HG03565 (cell line): ENCODE results near the gene KRTAP10-10.
"Not testable (repeated sequence)": the region's sequence is repeated elsewhere in the genome, so short reads cannot be mapped to it uniquely, and the experiment has no call there.

ENCODE experiments used
- ATAC-seq: cut with Tn5 transposase; IDR thresholded peaks from one replicate; pipeline ENCODE4 v1.9.1; 2021; ENCODE audit warnings: mild to moderate bottlenecking, moderate library complexity; ENCODE audit not compliant: unreplicated experiment

Gene KRTAP10-10

DNA sequence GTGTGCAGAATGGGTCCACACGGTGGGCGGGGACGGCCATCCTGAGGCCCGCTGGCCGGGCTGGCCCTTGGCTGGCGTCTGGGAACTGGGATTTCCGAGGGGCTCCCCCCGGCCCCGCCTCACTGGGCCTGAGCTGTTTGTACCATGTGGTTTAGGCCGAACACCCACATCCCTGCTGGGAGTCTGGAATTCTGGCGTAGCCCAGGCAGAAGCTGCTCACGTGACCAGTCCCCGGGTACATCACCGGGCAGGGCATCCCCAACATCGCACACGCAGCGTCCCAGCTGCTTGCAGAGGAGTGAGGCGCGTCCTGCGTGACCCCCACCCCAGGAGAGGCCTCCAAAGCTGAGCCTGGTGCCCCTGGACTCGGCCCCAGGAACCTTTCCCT lies 34.7 kb upstream of the KRTAP10-10 start:
- ATAC-seq = no peak

DNA sequence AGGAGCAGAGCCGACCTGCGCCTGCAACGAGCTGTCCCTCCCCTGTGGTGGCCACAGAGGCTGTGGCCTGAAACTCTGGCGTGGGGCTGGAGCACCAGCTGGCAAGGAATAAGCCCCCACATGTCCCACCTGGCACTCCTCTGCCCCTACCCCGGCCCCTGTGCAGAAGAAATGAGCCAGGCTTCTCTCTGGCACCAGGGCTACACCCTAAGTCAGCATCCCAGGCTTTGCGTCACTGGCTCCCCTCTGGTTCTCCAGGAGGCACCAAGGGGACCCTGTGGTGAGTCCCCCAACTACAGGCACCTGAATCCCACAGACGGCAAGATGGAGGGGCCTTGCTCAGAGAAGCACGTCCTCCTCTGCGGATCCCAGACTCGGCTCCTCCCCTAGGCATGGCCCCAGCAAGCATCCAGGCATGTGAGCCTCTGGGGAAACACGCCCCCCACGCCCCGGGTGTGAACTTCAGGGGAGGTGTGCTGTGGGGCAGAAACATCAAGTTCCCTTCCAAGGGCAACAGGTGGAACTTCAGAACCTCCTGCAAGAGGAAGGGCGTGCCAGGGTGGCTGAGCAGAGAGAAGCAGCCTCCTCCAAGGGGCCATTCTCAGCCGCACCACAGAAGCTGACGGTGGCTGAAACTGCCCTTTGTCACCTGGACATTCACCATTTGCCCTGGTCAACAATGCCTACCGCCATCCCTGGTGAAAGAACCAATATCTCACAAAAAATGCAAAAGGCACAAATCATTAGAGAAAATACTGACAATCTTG lies 33.9 kb upstream of the KRTAP10-10 start:
- no peak for ATAC-seq

DNA sequence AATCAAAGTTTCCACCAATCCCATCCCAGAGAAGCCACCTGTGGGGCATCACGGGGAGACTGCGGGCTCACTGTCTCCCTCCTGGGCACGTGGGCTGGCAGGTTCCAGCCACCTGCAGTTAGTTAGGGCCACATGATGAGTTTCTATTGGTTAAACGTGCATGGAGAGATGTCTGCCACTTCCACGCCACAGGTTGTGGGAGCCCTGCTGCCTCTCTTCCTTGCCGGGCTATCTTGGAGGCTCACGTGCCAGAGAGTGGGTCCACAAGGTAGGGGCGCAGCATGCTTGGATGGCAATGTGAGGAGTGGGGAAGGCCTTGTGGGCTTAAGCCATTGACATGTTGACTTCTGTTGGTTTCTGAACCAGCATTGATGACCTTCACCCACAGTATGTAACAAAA lies 33.2 kb upstream of the KRTAP10-10 start:
- ATAC-seq = no peak

DNA sequence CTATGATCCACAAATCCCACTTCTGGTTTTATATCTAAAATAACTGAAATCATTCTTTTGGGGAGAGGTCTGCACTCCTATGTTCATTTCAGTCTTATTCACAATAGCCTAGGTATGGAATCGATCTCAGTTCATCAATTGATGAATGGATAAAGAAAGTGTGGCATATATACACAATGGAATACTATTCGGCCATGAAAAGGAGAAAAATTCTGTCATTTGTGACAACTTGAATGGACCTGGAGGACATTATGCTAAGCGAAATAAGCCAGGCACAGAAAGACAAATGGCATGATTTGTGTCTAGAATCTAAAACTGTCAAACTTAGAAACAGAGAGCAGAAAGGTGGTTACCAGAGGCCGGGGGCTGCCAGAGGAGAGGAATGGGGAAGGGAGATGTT lies 30.7 kb upstream of the KRTAP10-10 start:
- no peak for ATAC-seq

DNA sequence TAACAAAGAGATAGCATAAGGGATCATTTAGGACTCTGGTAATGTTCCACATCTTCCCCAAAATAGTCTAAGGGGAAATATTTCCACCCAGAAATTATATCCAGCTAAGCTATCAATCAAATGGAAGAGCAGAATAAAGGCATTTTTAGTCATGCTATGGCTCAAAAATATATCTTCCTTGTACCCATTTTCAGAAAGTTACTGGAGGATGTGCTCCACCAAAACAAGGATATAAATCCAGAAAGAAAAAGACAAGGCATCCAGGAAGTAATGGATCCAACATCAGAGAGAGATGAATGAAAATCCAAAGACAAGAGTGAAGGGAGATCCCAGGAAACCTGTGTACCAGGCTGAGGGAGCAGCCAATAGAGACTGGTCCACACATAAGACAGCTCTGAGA lies 28.0 kb upstream of the KRTAP10-10 start:
- no peak for ATAC-seq

DNA sequence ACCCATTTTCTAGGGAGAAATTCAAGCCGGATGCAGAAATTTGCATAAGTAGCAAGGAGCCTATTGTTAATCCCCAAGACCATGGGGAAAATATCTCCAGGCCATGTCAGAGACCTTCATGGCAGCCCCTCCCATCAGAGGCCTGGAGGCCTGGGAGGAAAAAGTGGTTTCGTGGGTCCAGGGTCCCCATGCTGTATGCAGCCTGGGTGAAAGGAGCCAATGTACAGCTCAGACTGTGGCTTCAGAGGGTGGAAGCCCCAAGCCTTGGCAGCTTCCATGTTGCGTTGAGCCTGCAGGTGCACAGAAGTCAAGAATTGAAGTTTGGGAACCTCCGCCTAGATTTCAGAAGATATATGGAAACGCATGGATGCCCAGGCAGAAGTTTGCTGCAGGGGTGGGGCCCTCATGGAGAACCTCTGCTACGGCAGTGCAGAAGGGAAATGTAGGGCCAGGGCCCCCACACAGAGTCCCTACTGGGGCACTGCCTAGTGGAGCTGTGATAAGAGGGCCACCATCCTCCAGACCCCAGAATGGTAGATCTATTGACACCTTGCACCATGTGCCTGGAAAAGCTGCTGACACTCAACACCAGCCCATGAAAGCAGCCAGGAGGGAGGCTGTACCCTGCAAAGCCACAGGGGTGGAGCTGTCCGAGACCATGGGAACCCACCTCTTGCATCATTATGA lies 26.9 kb upstream of the KRTAP10-10 start:
- ATAC-seq = not testable (repeated sequence)

DNA sequence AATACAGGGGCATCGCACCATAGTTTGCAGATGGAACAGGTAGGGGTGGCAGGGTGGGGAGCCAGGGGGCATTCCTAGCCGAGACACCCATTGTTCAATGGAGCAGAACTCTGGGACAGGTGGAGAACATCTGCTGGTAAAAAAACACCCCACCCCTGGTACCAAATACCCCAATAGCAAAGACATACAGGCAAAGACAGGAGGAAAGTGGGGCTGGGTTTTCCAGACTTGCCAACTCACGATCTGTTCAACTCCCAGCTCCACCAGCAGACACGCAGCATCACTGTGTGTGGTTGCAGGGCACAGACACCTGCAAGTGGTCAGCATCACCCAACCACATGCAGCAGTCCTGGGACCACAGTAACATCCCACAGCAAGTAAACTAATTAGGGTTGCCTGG lies 25.6 kb upstream of the KRTAP10-10 start:
- no peak for ATAC-seq

DNA sequence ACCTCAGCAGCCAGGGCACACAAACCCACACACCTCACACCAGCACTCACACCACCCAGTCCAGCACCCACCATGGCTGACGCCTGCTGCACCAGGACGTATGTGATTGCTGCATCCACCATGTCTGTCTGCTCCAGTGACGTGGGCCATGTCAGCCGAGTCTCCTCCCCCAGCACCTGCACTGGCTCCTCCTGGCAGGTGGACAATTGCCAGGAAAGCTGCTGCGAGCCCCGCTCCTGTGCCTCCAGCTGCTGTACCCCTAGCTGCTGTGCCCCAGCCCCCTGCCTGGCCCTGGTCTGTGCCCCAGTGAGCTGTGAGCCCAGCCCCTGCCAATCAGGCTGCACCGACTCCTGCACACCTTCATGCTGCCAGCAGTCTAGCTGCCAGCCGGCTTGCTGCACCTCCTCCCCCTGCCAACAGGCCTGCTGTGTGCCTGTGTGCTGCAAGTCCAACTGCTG lies 25.1 kb upstream of the KRTAP10-10 start, which contains the start of gene KRTAP10-8:
TSS of gene KRTAP10-8 (plus strand) at position 51 of the 458 bp plus-strand sequence. CDS start at position 73, 22 bp downstream.
- ATAC-seq = no peak

DNA sequence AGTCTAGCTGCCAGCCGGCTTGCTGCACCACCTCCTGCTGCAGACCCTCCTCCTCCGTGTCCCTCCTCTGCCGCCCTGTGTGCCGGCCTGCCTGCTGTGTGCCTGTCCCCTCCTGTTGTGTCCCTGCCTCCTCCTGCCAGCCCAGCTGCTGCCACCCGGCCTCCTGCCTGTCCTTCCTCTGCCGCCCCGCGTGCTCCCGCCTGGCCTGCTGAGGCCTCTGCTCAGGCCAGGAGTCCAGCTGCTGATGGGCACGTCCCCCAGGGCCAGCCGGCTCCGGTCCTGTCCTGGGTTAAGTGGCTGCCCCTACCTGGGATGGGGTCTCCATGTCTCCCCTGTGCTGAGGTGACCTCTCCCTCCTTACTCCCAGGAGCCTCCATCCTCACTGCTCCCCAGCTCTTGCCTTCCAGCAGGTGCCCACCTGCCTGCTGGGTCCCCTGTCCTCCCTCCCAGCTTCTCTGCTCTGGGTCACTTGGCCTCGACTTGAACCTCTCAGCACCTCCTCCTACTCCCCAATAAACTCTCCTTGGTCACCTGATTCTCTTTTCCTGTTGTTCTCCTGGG lies 24.4 kb upstream of the KRTAP10-10 start:
- no peak for ATAC-seq

DNA sequence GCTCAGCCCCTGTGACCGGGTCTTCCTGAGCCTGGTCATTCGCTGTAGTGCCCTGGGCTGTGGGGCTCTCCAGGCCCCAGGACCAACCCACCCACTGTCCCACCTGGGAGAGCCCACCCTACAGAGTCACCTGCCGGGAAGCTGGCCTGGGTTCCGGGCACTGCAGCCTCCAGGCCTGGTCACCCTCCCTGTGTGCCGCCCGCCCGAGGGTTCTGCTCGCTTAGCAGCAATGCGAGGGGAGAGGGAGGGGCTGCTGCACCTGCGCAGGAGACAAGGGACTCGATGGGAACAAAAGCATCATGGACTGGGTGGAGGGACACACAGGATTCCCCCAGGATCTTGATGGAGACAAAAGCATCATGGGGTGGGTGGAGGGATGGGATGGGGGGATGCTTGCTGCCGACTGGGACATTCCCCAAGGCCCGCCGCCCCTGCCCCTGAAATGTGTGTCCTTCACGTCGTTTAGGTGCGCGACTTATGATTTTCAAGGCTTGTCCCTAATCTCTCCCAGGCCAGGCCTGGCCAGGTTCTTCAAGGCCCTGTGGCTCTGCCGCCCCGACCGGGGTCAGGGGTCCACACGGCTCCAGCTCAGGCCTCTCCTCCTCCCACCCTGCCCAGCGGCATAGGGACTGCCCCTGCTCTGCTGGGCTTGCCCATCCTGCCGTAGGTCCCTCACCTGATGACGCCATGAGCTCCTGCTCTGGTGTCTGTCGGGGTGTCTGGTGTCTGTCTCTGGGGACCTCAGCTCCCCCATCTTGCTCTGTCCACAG lies 23.6 kb upstream of the KRTAP10-10 start:
- no peak for ATAC-seq

DNA sequence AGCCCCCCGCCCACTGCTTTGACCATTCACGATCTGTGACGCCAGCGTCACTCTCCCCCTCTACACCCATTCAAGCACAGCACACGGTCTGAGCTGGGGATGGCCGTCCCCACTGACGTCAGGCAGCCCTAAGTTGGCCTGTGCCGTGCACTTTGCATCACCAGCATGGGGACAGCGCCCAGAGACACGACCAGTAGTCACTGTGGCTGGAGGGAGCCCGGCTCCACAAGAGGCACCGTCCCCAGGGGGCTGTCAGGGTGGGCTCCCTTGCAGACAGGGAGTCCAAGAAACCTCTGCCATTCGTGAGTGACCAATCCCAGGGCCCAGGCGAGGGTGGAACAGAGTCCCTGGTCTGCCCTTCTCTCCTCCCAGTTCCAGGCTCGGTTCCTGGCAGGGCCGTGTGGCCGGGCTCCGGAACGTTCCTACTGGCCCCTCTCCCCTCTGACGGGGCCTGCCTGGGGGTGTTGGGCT lies 23.0 kb upstream of the KRTAP10-10 start:
- no peak for ATAC-seq

DNA sequence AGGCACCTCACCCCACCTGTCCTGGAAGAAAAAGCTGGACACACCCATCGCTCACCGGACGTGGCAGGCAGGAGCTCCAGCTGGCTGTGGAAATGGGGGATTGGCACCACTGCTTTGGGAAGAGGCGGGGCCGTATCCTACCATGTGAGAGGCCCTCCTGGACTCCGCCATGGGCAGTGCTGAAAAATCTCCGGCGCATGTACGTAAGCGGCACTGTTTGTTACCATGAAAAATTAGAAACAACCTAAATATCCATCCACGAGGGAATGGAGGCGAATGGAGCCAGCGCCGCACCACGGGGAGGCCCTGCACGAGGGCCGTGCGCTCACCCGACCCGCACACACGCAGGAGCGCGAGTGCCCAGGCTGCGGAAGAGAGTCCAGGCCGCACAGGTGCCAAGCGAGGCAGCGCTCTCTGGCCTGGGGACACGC lies 22.2 kb upstream of the KRTAP10-10 start:
- ATAC-seq = no peak

DNA sequence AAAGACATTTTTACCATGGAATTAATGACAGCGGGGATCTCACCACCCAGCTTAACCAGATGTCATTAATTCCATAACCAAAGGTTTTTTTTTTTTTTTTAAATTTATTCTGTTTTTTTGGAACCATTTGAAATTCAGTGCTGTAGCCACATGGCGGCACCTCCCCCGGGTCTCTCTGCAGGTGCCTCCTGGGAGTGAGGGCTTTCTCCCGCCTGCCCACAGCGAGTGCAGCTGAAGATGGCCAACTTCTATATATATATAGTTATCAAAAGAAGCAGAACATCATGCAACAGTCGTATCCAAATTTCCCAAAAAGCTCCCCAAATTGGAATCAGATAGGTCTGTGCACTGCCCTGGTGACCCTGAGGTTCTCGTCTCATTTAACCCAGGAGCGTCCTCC lies 21.7 kb upstream of the KRTAP10-10 start:
- ATAC-seq = no peak

DNA sequence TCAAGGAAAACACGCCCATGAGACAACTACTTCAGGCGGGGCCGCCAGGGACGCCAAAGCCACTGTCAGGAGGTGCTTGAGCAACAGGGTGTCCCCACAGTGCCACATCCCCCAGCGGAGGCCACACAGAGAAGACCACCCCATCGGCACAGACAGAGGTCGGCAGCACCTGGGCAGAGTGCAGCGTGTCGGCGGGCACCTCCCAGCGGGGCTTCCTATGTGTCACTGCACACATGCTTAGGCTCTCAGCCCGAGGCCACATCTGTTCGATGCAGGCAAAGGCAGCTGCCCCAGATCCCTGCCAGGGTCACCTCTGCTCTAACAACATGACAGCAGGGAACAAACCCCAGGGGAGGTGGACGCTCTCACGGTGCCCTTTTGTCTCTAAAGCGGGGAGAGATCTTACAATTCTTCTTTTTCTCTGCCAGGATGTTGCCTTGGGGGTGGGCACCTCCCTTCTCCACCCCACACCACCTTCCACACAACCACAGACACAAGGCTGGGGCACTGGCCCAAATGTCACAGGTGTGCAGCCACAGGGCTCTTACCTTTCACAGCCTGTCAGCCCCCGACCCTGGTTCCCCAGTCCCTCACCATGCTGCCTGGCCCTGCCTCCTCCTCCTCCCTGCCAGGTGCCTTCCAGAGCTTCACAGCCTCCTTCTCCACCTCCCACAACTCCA lies 21.1 kb upstream of the KRTAP10-10 start:
- no peak for ATAC-seq

DNA sequence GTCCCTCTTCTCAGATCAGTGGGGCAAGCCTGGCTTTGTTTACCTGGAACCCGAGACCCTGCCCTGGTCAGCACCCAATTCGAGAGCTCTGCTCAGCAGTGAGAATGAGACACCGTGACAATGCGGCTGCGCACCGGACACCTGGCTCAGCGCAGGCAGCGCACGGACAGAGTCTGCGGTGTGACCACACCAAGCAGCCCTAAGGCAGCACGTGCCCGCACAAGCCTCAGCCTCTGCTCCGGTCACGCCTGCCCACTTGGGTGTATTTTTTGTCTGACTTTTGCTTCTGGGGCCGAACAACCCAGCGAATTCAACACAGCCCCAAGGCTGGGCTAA lies 20.6 kb upstream of the KRTAP10-10 start:
- no peak for ATAC-seq

DNA sequence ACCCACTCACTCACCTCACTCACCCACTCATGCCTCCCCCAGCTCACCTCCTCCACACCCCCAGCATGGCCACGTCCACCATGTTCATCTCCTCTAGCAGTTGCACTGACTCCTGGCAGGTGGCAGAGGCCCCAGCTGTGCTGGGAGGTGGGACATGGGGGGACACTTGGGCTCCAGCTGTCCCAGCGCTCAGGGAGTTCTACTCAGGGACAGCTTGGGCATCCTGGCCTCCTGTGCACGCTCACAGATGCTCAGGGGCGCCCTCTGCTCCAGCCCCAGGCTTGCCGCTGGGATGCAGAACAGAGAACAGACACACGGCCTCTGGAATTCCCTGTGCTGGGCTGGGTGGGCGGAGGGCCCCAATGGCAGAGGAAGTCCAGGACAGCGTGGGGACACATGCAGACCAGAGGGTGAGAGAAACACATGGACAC lies 20.1 kb upstream of the KRTAP10-10 start:
- no peak for ATAC-seq

DNA sequence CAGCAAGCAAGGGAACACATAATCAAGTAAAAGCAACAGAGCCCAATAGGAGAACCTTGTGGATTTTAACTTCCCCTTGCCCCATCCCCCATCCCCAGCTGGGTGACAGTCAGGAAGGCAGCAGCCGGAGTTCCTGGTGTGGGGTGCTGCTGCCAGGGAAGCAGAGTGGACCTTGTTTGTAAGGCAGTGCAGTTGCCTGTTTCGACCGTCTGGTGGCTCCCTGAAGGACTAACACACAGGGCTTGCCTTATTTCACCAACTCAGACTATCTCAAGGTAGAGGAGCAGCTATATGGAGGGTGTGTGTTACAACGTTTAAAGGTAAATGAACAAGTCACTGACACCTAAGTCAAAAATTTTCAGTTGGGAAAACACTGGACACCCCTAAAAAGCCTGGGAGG lies 18.7 kb upstream of the KRTAP10-10 start:
- ATAC-seq = no peak

DNA sequence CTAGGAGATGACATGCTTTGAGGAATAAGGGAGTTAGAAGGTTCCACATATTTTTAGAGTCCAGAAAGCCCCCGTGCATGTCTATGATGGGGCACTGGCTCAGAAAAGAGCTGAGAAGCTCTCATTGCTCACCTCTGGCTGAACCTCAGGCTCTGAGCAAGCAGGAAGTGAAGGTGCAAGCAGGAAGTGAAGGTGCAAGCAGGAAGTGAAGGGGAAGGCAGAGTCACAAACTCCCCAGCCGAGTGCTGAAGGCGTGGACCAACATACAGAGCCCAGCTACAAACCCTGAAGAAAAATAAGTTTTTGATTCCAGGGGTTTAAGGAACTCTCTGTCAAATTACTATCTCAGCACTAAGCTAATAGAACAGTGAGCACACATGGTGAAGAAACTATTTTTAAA lies 18.2 kb upstream of the KRTAP10-10 start:
- ATAC-seq = no peak

DNA sequence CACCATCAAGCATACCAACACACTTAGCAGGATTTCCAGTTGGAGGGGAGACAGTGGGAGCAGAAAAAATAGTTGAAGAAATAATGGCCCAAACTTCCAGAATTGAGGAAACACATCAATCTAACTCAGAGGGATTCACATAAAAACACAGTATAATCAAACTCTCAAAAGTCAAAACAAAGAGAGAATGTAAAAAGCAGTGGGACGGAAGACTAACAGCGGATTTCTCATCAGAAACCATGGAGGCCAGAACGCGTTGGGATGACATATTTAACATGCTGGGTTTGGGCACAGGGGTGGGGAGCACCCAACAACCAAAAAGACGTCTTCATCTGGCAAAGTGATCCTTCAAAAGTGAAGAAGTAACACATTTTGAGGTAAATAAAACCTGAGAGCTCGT lies 17.3 kb upstream of the KRTAP10-10 start:
- ATAC-seq = no peak

DNA sequence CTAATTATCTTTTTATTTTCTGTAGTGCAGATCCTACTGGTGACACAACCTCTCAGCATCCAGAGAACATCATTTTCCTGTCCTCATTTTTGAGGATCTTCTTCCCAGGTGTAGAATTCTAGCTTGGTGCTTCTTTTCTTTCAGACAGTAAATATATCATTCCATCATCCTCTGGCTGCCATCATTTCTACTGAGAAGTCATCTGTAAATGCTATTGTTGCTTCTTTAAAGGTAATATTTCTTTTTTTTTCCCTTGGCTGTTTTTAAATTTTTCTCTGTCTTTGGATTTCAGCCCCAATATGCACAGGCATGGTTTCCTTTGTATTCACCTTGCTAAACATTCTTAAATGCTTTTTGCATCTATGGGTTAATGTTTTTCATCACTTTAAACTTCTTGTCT lies 13.6 kb upstream of the KRTAP10-10 start:
- ATAC-seq = no peak

DNA sequence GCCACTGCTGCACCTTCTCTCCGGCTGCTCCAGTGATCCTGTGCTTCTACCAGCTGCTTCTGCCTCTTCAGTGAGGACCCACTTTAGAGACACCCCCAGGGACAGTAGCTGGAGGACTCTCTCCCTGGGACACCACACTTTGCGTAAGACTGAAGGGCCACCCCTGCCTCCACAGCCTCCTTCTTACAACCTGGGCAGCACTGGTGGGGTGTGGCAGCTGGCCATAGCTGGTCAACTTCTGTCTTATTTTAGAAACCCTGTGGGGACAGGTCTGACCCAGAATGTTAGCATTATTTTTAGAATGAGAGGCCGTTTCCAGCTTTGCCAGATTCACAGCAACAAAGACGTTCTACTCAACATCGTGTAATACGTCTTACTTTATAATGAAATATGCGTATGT lies 11.4 kb upstream of the KRTAP10-10 start:
- ATAC-seq = no peak
